ENCODE measurements around the gene KIDINS220. TPM values are rescaled to one million over a fixed set of nuclear protein-coding genes. Genes with fewer than 3 reads are reported as not detected.
A peak's percentile ranks its signal among the peaks of the same experiment; 100 is the strongest.

KIDINS220 gene
- total and polyA plus RNA-seq, 9 of the 15 experiments (the other 6 are each of a cell fraction or from before 2014, with no cell fraction given): 15.2 to 48.0 (median 34.4) TPM

DNA sequence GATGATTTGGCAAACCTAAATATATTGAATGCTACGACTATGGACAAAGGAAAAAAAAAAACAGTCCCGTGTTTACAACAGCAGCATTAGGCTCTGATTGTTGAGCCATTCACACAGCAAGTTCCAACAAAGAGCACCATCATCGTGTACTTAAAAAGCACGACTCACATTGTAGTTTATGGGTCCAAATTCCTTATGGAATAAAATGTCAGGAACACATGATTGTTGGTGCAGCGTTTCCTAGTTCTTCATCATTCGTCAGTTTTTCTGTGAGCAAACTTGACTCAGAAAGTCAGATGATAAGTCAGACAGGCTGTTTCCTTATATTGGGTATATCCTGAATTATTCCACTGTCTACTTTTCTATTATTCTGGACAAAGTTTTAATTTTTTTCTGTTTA, 10.0 kb upstream of the KIDINS220 start:
- ChIA-PET POLR2A (interaction anchor here (0.6 kb wide), 1 partner anchor 45 kb away, joined by 3 read pairs; no protein-coding TSS in a partner anchor), CTCF (ENCODE audit: low intra/inter-chr PET ratio) (no interaction called here)
- H3K4me2 ChIP-seq (ENCODE audit: insufficient read depth, low read length): no peak overlapping the region
- 56% methylated on average over 6 of the region's 6 CpGs for WGBS (ENCODE audit: insufficient coverage, low coverage, missing lambda C conversion rate)
- H2AFZ ChIP-seq (ENCODE audit: low read depth, low read length): no peak overlapping the region
- ATAC-seq (no peak), DNase-seq (ENCODE audit: extremely low read depth in 1 of 4, low spot score in 3 of 4) (no peak), FAIRE-seq (no peak)
- no peaks in the 10 kb centered on the region for H3K79me2 ChIP-seq (ENCODE audit: control insufficient read depth, insufficient read depth, low read length)
- no peak overlapping the region for H3K9ac ChIP-seq (ENCODE audit: insufficient read depth in 1 of 2, low read depth in 2 of 2, low read length in 2 of 2)
- in situ Hi-C loops (cut with MboI): no loop called here
- H3K27me3 ChIP-seq (ENCODE audit: control insufficient read depth in 2 of 2, insufficient read depth in 2 of 2, low read length in 2 of 2): no peaks in the 10 kb centered on the region
- no TSS peak for BruUV-seq (replicated peaks)
- no peak overlapping the region for H3K27ac ChIP-seq (ENCODE audit: extremely low read depth, low read depth, low read length)
- no peak overlapping the region for H3K4me3 ChIP-seq
- H3K9me3 ChIP-seq (replicated peaks; ENCODE audit: control insufficient read depth, insufficient read depth, low read depth, low read length): no peaks in the 10 kb centered on the region
- no peaks in the 10 kb centered on the region for H4K20me1 ChIP-seq (replicated peaks; ENCODE audit: control insufficient read depth, insufficient read depth, low read length)
- TF ChIP-seq ZBTB17 (CRISPR knock-in tag; IDR thresholded peaks at IDR 0.05) (no peak), TGIF2 (CRISPR knock-in tag; IDR thresholded peaks at IDR 0.05) (no peak), STAT5A (IDR thresholded peaks at IDR 0.05; ENCODE audit: borderline replicate concordance, low read length) (no peak), SREBF2 (CRISPR knock-in tag; IDR thresholded peaks at IDR 0.05) (no peak)
- H3K36me3 ChIP-seq (ENCODE audit: control insufficient read depth, insufficient read depth, low read length): no peaks in the 10 kb centered on the region
- H3K9me1 ChIP-seq (ENCODE audit: control insufficient read depth, insufficient read depth, low read length): no peaks in the 10 kb centered on the region
- H3K4me1 ChIP-seq (replicated peaks in 1 of 2; ENCODE audit: control insufficient read depth in 2 of 2, insufficient read depth in 2 of 2, low read length in 2 of 2): peaks cover 0 to 16% of the 10 kb centered on the region in 2 experiments; a peak in 3 of 5 replicates
- intact Hi-C loops (cut with micrococcal nuclease): no loop called here

DNA sequence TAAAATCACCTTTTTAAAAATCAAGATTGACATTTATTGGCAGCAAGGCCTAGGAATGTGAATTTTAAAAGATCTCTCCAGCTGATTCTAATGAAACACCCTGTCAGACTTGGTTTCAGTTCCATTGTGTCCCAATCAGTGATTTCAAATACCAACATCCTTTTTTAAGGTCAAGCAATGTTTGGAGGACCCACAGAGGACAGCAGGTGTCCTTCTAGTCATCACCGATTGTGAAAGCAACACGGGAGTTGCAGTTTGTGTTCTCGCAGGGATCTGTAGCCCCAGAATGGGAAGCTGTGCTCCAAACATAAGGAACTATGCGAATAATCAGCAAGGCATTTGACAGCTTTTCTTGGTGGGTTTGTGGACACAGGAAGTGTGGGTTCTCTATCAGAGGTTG, 4.5 kb upstream of the KIDINS220 start:
- 57% methylated on average over 4 of the region's 4 CpGs for WGBS (ENCODE audit: insufficient coverage, low coverage, missing lambda C conversion rate)
- no peak for TF ChIP-seq PYGO2 (tag; IDR thresholded peaks at IDR 0.05)
- TF ChIP-seq BACH1 (tag; IDR thresholded peaks at IDR 0.05): no peak
- TF ChIP-seq SOX6 (IDR thresholded peaks at IDR 0.05): no peak
- no peak for TF ChIP-seq TBP (optimal IDR thresholded peaks at IDR 0.05; ENCODE audit: low read depth, low read length)
- no peak for TF ChIP-seq NFATC3 (IDR thresholded peaks at IDR 0.05)
- TF ChIP-seq, protein P1, sequence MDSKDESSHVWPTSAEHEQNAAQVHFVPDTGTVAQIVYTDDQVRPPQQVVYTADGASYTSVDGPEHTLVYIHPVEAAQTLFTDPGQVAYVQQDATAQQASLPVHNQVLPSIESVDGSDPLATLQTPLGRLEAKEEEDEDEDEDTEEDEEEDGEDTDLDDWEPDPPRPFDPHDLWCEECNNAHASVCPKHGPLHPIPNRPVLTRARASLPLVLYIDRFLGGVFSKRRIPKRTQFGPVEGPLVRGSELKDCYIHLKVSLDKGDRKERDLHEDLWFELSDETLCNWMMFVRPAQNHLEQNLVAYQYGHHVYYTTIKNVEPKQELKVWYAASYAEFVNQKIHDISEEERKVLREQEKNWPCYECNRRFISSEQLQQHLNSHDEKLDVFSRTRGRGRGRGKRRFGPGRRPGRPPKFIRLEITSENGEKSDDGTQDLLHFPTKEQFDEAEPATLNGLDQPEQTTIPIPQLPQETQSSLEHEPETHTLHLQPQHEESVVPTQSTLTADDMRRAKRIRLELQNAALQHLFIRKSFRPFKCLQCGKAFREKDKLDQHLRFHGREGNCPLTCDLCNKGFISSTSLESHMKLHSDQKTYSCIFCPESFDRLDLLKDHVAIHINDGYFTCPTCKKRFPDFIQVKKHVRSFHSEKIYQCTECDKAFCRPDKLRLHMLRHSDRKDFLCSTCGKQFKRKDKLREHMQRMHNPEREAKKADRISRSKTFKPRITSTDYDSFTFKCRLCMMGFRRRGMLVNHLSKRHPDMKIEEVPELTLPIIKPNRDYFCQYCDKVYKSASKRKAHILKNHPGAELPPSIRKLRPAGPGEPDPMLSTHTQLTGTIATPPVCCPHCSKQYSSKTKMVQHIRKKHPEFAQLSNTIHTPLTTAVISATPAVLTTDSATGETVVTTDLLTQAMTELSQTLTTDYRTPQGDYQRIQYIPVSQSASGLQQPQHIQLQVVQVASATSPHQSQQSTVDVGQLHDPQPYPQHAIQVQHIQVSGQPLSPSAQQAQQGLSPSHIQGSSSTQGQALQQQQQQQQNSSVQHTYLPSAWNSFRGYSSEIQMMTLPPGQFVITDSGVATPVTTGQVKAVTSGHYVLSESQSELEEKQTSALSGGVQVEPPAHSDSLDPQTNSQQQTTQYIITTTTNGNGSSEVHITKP (IDR thresholded peaks at IDR 0.05; ENCODE audit: partially characterized antibody): no peak
- TF ChIP-seq, protein P2, sequence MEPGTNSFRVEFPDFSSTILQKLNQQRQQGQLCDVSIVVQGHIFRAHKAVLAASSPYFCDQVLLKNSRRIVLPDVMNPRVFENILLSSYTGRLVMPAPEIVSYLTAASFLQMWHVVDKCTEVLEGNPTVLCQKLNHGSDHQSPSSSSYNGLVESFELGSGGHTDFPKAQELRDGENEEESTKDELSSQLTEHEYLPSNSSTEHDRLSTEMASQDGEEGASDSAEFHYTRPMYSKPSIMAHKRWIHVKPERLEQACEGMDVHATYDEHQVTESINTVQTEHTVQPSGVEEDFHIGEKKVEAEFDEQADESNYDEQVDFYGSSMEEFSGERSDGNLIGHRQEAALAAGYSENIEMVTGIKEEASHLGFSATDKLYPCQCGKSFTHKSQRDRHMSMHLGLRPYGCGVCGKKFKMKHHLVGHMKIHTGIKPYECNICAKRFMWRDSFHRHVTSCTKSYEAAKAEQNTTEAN (CRISPR knock-in tag; IDR thresholded peaks at IDR 0.05): no peak
- TF ChIP-seq MTA2 (IDR thresholded peaks at IDR 0.05; ENCODE audit: low read depth): no peak

More for the DNA sequence above, 4.5 kb upstream of the KIDINS220 start:
- Histone ChIP-seq H3K36me3 (ENCODE audit: control insufficient read depth, insufficient read depth, low read length) (no peaks in the 10 kb centered on the region), H3K27ac (ENCODE audit: extremely low read depth, low read depth, low read length) (no peak overlapping the region), H3K79me2 (ENCODE audit: control insufficient read depth, insufficient read depth, low read length) (peaks cover 5% of the 10 kb centered on the region), H3K27me3 (ENCODE audit: control insufficient read depth in 2 of 2, insufficient read depth in 2 of 2, low read length in 2 of 2) (no peaks in the 10 kb centered on the region), H2AFZ (ENCODE audit: low read depth, low read length) (0 out of 2 replicates have a peak overlapping the region, but pooled peaks have one; percentile 10), H3K9me3 (replicated peaks; ENCODE audit: control insufficient read depth, insufficient read depth, low read depth, low read length) (no peaks in the 10 kb centered on the region), H4K20me1 (replicated peaks; ENCODE audit: control insufficient read depth, insufficient read depth, low read length) (no peaks in the 10 kb centered on the region), H3K4me1 (replicated peaks in 1 of 2; ENCODE audit: control insufficient read depth in 2 of 2, insufficient read depth in 2 of 2, low read length in 2 of 2) (peaks cover 4 to 17% of the 10 kb centered on the region in 2 experiments; a peak in 4 of 5 replicates), H3K9ac (ENCODE audit: insufficient read depth in 1 of 2, low read depth in 2 of 2, low read length in 2 of 2) (no peak overlapping the region), H3K4me2 (ENCODE audit: insufficient read depth, low read length) (no peak overlapping the region), H3K9me1 (ENCODE audit: control insufficient read depth, insufficient read depth, low read length) (no peaks in the 10 kb centered on the region), H3K4me3 (no peak overlapping the region)
- ChIA-PET CTCF (ENCODE audit: low intra/inter-chr PET ratio) (no interaction called here), POLR2A (interaction anchor here (0.7 kb wide), 1 partner anchor 269 kb away, joined by 3 read pairs; no protein-coding TSS in a partner anchor)
- intact Hi-C loops (cut with micrococcal nuclease) (no loop called here), in situ Hi-C loops (cut with MboI) (no loop called here)
- no TSS peak for BruUV-seq (replicated peaks)
- DNase-seq (ENCODE audit: extremely low read depth in 1 of 4, low spot score in 3 of 4) (no peak), ATAC-seq (no peak), FAIRE-seq (no peak)

Data from K562 (cell line).